PC-9 (cell line): ENCODE results near the gene CYP2R1.

Experiments
- EZH2 ChIP-seq: fragments of 200-600 bp; sonication (generic); IDR thresholded peaks from 2 replicates; pipeline ENCODE4 v1.8.0; 2017; ENCODE audit warnings: antibody characterized with exemption, low read depth
- TF ChIP-seq, protein P1 (sequence below): fragments of 200-600 bp; sonication (generic); conservative IDR thresholded peaks from 2 replicates; pipeline ENCODE4 v1.6.1; 2017; ENCODE audit warnings: mixed run types, antibody characterized with exemption, mild to moderate bottlenecking, moderate library complexity

DNA sequence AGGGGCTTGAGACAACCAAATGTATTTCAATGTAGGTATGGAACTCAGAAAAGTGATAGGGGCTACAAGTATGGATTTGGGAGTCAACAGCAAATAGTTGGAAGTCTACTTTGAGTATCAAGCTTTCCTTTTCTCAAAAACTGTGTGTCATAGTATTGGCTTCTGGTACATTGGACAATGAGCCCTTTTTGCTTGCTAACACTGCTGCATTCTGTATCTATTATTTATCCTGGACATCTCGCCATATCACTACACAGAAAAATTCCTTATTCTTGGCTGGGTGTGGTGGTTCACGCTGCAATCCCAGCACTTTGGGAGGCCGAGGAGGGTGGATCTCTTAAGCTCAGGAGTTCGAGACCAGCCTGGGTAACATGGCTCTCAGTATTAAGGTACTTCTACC lies 18.4 kb downstream of the CYP2R1 start:
- TF ChIP-seq, protein P1, sequence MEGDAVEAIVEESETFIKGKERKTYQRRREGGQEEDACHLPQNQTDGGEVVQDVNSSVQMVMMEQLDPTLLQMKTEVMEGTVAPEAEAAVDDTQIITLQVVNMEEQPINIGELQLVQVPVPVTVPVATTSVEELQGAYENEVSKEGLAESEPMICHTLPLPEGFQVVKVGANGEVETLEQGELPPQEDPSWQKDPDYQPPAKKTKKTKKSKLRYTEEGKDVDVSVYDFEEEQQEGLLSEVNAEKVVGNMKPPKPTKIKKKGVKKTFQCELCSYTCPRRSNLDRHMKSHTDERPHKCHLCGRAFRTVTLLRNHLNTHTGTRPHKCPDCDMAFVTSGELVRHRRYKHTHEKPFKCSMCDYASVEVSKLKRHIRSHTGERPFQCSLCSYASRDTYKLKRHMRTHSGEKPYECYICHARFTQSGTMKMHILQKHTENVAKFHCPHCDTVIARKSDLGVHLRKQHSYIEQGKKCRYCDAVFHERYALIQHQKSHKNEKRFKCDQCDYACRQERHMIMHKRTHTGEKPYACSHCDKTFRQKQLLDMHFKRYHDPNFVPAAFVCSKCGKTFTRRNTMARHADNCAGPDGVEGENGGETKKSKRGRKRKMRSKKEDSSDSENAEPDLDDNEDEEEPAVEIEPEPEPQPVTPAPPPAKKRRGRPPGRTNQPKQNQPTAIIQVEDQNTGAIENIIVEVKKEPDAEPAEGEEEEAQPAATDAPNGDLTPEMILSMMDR, result no peak
- TF ChIP-seq EZH2, result no peak
